GM20000 (cell line): Measurements from ENCODE around the gene CLDN4.
"Not testable (repeated sequence)": the region's sequence is repeated elsewhere in the genome, so short reads cannot be mapped to it uniquely, and the experiment has no call there.

Source experiments
- DNase-seq: peaks from one replicate; pipeline ENCODE4 v3.0.0; 2012; ENCODE audit warnings: low spot score
- TF ChIP-seq, protein P1 (sequence below): IDR thresholded peaks from 2 replicates; pipeline ENCODE4 v1.5.1; 2012; ENCODE audit warnings: mild to moderate bottlenecking, control low read depth; ENCODE audit errors: extremely low read depth, missing control alignments

The CLDN4 gene

DNA sequence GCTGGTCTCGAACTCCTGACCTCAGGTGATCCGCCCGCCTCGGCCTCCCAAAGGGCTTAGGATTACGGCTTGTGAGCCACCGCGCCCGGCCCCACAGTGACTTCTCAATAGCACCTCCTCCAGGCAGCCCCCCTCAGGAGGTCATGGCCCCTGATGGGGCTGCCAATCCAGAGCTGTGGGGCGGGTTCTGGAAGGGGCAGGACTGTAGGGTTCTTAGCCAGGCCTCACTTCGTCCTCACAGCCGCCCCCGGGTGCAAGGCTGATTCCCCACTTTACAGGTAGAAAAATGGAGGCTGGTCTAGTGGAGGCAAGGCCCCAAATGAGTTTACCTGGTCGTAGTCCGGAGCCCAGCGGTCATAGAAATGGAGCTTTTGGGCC, 10.9 kb downstream of the CLDN4 start:
- no peak for DNase-seq
- TF ChIP-seq, protein P1, sequence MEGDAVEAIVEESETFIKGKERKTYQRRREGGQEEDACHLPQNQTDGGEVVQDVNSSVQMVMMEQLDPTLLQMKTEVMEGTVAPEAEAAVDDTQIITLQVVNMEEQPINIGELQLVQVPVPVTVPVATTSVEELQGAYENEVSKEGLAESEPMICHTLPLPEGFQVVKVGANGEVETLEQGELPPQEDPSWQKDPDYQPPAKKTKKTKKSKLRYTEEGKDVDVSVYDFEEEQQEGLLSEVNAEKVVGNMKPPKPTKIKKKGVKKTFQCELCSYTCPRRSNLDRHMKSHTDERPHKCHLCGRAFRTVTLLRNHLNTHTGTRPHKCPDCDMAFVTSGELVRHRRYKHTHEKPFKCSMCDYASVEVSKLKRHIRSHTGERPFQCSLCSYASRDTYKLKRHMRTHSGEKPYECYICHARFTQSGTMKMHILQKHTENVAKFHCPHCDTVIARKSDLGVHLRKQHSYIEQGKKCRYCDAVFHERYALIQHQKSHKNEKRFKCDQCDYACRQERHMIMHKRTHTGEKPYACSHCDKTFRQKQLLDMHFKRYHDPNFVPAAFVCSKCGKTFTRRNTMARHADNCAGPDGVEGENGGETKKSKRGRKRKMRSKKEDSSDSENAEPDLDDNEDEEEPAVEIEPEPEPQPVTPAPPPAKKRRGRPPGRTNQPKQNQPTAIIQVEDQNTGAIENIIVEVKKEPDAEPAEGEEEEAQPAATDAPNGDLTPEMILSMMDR, result no peak

DNA sequence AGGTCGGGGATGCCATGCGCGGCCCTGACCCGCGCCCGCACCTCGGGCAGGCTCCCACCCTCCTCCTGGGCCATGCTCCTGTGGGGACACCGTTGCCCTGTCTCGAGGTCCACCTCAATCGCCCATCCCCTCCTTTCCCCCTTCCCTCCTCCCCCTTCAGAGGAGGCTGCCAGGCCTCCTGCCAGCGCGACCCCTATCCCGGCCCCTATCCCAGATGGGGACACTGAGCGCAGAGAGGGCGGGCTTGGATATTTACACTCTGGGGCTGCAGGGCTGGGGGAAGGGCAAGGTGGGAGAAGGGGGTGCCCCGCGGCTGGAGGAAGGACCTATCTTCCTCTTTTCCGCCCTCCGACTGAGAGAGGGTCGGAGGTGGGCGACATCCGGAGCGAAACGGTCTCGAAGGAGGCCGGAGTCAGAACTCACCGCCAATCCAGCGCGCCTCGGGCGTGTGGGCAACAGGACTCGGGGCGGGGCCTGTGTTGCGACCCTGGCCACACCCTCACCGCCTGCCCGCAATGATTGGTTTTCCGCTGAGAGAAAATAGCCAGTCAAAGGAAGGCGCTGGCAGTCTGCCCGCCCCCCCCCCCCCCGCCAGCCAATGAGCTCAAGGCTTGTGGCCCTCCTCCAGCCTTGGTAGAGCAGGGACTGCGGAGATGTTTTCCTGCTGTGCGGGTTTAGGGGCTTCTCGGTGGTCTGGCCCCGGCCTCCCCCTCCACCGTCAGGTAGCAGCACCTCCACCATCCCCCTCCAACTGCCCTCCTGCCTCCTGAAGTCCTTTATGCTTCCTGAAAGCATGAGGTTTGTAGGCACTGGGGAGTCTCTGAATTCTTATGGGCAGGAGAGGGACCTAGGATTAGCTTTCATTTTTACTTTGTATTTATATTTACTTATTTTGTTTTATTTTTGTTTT, 11.5 kb downstream of the CLDN4 start, which contains the start of gene METTL27:
Gene METTL27, minus strand, starts transcription at position 450 of the 910 bp plus-strand sequence. Its CDS starts 376 bp downstream, at position 74.
- peak; percentile 98 for DNase-seq
- TF ChIP-seq, protein P1, result no peak

DNA sequence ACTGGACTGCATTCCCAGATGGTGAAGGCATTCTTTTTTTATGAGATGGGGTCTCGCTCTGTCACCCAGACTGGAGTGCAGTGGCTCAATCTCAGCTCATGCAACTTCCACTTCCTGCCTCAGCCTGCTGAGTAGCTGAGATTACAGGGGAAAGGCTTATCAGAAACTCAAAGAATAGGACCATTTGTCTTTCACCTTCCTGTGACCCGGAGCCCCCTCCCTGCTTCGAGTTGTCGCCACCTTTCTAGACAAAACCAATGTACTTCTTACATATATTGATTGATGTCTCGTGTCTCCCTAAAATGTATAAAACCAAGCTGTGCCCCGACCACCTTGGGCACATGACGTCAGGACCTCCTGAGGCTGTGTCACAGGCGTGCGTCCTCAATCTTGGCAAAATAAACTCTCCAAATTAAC, 13.3 kb downstream of the CLDN4 start:
- DNase-seq, result no peak
- TF ChIP-seq, protein P1, result no peak

DNA sequence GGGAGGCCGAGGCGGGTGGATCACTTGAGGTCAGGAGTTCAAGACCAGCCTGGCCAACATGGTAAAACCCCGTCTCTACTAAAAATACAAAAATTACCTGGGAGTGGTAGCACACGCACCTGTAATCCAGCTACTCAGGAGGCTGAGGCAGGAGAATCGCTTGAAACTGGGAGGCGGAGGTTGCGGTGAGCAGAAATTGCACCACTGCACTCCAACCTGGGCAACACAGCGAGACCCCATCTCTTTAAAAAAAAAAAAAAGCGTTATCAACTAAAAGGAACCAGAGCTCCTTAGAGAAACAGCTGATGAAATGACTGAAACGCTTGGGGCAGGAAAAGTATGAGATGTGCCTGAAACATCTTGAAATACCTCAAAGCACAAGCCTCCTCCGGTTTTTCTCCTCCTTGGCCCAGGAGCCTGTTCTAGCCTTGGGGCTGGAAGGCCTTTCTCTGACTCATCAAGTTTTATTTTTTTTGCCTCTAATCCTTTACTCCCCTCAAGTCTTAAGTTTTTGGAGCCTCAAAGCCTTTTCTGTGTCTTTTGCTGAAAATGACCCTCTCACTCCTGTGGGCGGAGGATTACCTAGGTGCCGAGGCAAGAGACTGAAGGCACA, 14.2 kb downstream of the CLDN4 start:
- no peak for DNase-seq
- TF ChIP-seq, protein P1, result no peak

DNA sequence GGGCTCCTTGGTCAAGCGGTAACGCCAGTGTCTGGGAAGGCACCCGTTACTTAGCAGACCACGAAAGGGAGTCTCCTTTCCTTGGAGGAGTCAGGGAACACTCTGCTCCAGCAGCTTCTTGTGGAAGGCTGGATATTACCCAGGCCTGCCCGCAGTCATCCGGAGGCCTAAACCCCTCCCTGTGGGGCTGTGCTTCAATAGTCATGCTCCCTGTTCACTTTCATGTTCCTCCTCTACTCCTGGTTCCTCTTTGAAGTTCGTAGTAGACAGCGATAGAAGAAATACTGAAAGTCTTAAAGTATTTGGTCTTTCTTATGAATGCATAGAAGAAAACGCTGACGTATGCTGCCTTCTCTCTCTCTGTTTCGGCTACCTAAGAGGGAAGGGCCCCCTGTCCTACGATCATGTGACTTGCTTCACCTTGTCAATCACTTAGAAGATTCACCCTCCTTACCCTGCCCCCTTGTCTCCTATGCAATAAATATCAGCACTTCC, 15.0 kb downstream of the CLDN4 start:
- not testable (repeated sequence) for DNase-seq

DNA sequence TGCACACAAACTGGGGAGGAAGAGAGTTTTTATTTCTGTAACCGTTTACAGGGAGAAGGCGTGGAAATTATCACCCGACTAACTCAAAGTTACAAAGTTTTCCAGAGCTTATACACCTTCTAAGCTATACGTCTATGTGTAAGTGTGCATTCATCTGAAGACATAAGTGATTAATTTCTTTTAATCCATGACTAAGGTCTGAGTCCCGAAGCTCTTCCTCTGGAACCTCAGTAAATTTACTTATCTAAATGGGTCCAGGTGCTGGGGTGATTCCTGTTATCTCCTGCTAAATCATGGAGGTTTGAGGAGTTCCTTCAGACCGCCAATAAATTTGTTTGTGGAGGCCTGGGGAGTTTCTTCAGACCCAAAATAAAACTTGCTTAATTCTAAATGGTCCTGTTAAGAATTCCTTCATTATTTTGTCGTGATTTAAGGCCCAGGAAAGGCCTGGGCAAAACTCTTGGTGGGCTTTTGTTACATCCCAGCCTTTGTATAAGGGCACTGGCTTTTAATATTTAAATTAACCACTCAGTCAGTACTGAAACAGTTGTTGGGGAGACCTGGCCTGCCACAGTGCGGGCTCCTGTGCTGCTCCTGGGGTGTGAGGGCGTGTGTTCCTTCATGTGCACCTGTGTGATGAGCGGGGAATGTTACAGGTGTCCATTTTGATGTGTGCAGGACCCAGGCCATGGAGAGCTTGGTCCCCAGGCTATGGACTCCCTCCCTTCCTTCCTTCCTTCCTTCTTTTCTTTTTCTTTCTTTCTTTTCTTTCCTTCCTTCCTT, 17.3 kb downstream of the CLDN4 start:
- TF ChIP-seq, protein P1, result no peak
- DNase-seq, result no peak

DNA sequence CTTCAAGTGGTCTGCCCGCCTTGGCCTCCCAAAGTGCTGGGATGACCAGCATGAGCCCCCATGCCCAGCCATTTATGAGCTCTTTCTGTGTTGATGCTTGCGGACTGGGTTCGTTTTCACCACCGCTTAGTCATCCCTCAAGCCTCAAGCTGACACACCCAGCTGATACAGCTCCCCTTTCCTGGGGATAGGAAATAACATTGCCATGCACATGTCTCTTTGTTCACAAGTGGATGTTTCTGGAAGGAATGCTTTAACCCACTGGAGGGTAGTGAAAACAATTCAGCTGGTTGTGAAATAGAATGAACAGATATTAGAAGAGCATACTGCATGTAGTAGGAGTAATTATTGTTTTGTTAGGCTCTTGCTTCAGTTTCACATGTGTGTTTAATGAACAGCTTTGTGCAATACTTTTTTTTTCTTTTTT, 20.0 kb downstream of the CLDN4 start:
- TF ChIP-seq, protein P1, result no peak
- DNase-seq, result no peak
